T-helper 1 cell treated with Interleukin-12 subunit alpha and Interleukin-12 subunit beta and Interleukin-4 antibody, amounts not matched to agents 30 μg/mL and 1 μg/mL, for 36 hours (primary cell): ENCODE measurements around the gene KRT84.

ENCODE experiments used
- H3K27ac Mint-ChIP-seq: one replicate; pipeline ENCODE4 v1.8.0; 2021; ENCODE audit warnings: mild to moderate bottlenecking, mixed read lengths
- H3K27me3 Mint-ChIP-seq: one replicate; pipeline ENCODE4 v1.8.0; 2021; ENCODE audit warnings: low read depth, mixed read lengths
- H3K36me3 Mint-ChIP-seq: one replicate; pipeline ENCODE4 v1.8.0; 2021; ENCODE audit warnings: low read depth, mixed read lengths
- H3K4me1 Mint-ChIP-seq: one replicate; pipeline ENCODE4 v1.8.0; 2021; ENCODE audit warnings: low read depth, mixed read lengths
- H3K4me3 Mint-ChIP-seq: one replicate; pipeline ENCODE4 v1.8.0; 2021; ENCODE audit warnings: mild to moderate bottlenecking, moderate library complexity, mixed read lengths
- H3K9me3 Mint-ChIP-seq: one replicate; pipeline ENCODE4 v1.8.0; 2021; ENCODE audit warnings: mixed read lengths

The KRT84 gene

GRCh38 chr12:52385226-52385702, at the start of gene KRT84:
TSS of gene KRT84 (minus strand) at chr12:52385652. CDS start at chr12:52385585, 67 bp downstream.
- Mint-ChIP-seq H3K27me3 (no peaks in the 10 kb centered on the region), H3K36me3 (no peaks in the 10 kb centered on the region), H3K9me3 (no peaks in the 10 kb centered on the region), H3K4me3 (no peak within 1 kb of the TSS), H3K4me1 (peaks cover 9% of the 10 kb centered on the region), H3K27ac (no peak within 1 kb of the TSS)

GRCh38 chr12:52434760-52435530, 49.5 kb upstream of the KRT84 start:
- Mint-ChIP-seq H3K36me3 (no peaks in the 10 kb centered on the region), H3K4me1 (no peaks in the 10 kb centered on the region), H3K4me3 (no peak overlapping the region), H3K27me3 (peaks cover 10% of the 10 kb centered on the region), H3K27ac (no peak overlapping the region), H3K9me3 (no peaks in the 10 kb centered on the region)

DNA sequence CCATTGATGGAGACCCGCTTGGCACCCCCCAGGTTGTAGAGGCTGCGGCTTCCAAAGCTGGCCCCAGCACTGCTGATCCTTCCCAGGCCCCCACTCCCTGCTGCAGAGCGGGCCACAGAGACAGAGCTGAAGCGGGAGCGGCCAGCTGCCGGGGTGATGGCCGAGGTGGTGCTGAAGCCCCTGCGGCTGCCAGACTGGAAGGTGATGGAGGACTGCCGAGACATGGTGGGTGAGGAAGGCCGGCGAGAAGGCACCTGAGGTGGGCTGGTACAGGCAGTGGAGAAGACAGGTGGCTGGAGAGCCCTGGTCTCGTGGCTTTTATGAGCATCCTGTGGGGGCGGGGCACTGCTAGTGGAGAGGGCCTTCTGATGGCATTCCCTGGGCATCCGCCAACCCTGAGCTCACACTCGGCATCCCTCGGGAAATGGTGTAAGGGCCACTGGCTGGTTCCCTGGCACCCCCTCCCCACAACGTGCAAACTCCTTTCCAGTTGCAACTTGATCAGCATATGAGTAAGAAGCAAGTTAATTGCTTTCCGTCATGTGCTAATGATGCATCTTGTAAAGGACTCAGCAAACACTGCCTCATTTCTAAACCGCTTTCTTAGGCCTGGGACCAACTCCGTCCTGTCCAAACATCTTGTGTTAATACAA, 48.8 kb upstream of the KRT84 start, which contains the start of gene KRT75:
TSS of gene KRT75 (minus strand) at position 291 of the 653 bp plus-strand sequence. CDS start at position 224, 67 bp downstream.
- Mint-ChIP-seq H3K4me3 (no peak within 1 kb of the TSS), H3K27ac (no peak within 1 kb of the TSS), H3K36me3 (no peaks in the 10 kb centered on the region), H3K4me1 (no peaks in the 10 kb centered on the region), H3K9me3 (no peaks in the 10 kb centered on the region), H3K27me3 (peaks cover 10% of the 10 kb centered on the region)

DNA sequence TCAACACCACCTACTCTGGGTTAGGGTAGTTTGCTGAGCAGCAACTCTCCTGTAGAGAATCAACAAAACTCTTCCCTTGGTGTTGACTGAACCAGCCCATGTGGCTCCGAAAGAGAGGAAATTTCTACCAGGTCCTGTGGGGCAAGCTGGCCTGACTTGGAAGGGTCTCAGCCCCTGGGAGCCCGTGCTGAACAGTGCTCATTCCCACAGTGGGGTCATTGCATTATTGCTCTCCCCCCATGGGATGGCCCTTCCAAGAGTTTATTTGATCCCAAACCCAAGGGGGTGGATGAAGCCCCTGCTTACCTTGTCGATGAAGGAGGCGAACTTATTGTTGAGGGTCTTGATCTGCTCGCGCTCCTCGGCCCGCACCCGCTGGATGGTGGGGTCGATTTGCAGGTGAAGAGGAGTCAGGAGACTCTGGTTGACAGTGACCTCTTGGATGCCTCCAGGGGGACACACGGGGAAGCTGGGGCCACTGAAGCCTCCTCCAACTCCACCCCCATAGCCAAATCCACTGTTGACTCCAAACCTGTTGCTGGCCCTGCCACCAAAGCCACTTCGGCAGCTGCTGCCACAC, 48.1 kb upstream of the KRT84 start:
- Mint-ChIP-seq H3K27ac (no peak overlapping the region), H3K4me3 (no peak overlapping the region), H3K9me3 (no peaks in the 10 kb centered on the region), H3K27me3 (peaks cover 14% of the 10 kb centered on the region), H3K36me3 (no peaks in the 10 kb centered on the region), H3K4me1 (no peaks in the 10 kb centered on the region)

DNA sequence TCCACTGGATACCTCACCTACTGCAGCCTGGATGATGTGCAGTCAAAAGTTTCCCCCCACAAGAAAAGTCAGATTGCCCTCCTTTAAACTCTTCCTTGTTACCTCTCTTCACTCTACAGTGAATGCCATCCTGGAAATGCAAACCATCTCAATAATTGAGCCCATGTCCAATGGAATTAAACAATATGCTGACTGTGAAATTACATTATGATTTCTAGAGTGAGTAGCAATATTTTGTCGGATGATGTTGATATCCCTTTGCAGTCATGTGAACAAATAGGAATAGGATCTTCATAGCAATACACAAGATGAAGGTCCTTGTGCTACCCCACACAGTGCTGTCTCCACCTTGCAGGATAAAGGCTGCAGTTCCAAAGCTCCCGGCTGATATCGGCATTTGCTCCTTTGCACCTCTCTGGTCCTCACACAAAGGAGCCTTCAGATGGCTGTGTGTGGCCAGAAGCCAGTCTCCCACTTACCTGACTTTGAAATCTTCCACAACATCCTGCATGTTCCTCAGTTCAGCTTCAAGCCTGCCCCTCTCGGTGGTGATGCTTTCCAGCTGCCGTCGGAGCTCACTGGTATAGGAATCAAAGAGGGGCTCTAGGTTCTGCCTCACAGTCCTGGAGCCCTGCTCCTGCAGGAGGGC, 47.2 kb upstream of the KRT84 start:
- no peak overlapping the region for H3K27ac Mint-ChIP-seq
- no peaks in the 10 kb centered on the region for H3K9me3 Mint-ChIP-seq
- H3K36me3 Mint-ChIP-seq, result no peaks in the 10 kb centered on the region
- no peak overlapping the region for H3K4me3 Mint-ChIP-seq
- peaks cover 19% of the 10 kb centered on the region for H3K27me3 Mint-ChIP-seq
- no peaks in the 10 kb centered on the region for H3K4me1 Mint-ChIP-seq

DNA sequence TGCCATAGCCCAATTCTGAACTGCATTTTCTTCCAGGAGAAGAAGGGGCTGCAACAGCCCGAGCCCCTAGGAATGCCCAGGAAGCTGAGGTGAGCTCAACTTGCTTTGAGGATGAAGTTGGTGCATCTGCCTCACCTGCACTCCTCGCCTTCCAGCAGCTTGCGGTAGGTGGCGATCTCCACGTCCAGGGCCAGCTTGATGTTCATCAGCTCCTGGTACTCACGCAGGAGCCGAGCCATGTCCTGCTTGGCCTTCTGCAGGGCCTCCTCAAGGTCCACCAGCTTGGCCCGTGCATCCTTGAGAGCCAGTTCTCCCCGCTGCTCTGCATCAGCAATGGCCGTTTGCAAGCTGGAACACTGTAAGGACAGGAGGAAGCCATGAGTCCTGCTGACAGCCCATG, 42.7 kb upstream of the KRT84 start:
- H3K27ac Mint-ChIP-seq, result no peak overlapping the region
- H3K36me3 Mint-ChIP-seq, result no peaks in the 10 kb centered on the region
- peaks cover 21% of the 10 kb centered on the region for H3K27me3 Mint-ChIP-seq
- H3K9me3 Mint-ChIP-seq, result no peaks in the 10 kb centered on the region
- no peaks in the 10 kb centered on the region for H3K4me1 Mint-ChIP-seq
- no peak overlapping the region for H3K4me3 Mint-ChIP-seq

- H3K4me1 Mint-ChIP-seq, result no peaks in the 10 kb centered on the region
- H3K27ac Mint-ChIP-seq, result no peak overlapping the region
- no peaks in the 10 kb centered on the region for H3K36me3 Mint-ChIP-seq
- no peaks in the 10 kb centered on the region for H3K9me3 Mint-ChIP-seq
- H3K27me3 Mint-ChIP-seq, result peaks cover 14% of the 10 kb centered on the region
- no peak overlapping the region for H3K4me3 Mint-ChIP-seq
These were observed 41.6 kb upstream of the KRT84 start for GRCh38 chr12:52427083-52427482.

DNA sequence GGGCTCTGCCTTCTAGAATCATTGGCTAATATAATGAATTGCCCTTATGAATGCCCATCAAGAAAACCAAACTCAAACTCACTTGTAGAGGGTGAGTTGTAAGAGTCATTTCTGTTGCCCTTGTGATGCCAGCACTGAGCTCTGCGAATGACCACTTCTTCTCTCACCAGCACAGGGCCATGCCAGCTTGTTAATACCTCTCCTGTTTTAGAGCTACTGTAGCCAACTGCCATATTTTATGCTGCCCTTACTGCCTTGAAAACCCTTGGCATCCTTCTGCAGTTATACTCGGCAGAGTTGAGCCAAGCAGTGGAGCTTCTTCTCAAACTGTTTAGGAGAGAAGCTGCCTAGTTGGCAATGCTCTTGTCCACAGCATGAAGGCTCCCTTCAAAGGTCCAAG, 40.6 kb upstream of the KRT84 start:
- no peaks in the 10 kb centered on the region for H3K4me1 Mint-ChIP-seq

GRCh38 chr12:52425466-52425865, 40.0 kb upstream of the KRT84 start:
- H3K27me3 Mint-ChIP-seq, result peaks cover 14% of the 10 kb centered on the region
- no peaks in the 10 kb centered on the region for H3K9me3 Mint-ChIP-seq
- no peaks in the 10 kb centered on the region for H3K4me1 Mint-ChIP-seq
- no peak overlapping the region for H3K4me3 Mint-ChIP-seq
- H3K27ac Mint-ChIP-seq, result no peak overlapping the region
- no peaks in the 10 kb centered on the region for H3K36me3 Mint-ChIP-seq

More for the DNA sequence above, 40.6 kb upstream of the KRT84 start:
- Mint-ChIP-seq H3K27ac (no peak overlapping the region), H3K4me3 (no peak overlapping the region), H3K9me3 (no peaks in the 10 kb centered on the region), H3K27me3 (peaks cover 14% of the 10 kb centered on the region), H3K36me3 (no peaks in the 10 kb centered on the region)

- no peak overlapping the region for H3K27ac Mint-ChIP-seq
- H3K27me3 Mint-ChIP-seq, result peaks cover 14% of the 10 kb centered on the region
- no peaks in the 10 kb centered on the region for H3K4me1 Mint-ChIP-seq
- no peak overlapping the region for H3K4me3 Mint-ChIP-seq
- no peaks in the 10 kb centered on the region for H3K36me3 Mint-ChIP-seq
- no peaks in the 10 kb centered on the region for H3K9me3 Mint-ChIP-seq
These were observed 38.4 kb upstream of the KRT84 start for GRCh38 chr12:52423661-52424500.

DNA sequence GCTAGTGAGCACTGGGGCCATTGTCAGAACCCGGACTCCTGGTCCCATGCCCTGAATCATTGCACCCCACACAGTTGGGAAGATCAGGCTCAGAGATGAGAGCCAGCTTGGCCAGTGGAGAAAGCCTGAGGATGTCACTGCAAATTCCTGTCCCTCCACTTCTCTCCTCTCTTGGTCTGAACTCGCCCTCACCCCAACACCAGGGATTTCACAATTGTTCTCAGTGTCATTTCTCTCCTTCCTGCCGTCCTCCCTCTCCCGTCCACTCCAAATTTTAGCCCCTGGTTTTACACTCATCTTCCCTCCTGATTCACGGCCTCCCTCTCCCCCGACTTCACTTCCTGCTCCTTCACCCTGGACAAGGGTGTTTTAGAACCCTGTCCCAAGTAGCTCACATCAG, 37.6 kb upstream of the KRT84 start:
- Mint-ChIP-seq H3K4me3 (no peak overlapping the region), H3K27ac (no peak overlapping the region), H3K27me3 (peaks cover 6% of the 10 kb centered on the region), H3K36me3 (no peaks in the 10 kb centered on the region), H3K9me3 (no peaks in the 10 kb centered on the region), H3K4me1 (no peaks in the 10 kb centered on the region)

DNA sequence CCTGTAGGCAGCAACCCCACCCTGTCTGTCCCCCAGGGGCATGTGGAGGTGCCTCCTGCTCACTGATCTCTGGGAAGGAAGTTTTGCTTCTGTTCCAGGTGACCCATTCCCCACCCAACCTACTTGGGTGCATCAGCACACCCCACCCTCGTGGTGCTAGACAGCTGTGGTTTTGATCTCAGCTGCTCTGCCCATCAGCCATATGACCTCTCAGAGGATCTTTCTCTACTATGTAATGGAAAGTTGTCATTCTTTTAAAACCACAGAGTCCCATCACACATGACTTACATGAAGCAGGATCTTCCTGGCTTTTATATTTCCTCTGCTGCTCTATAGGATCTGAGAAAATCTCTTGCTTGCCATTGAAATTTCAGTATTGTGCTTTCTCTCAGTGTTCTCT, 34.2 kb upstream of the KRT84 start:
- Mint-ChIP-seq H3K36me3 (no peaks in the 10 kb centered on the region), H3K27ac (no peak overlapping the region), H3K4me3 (no peak overlapping the region), H3K27me3 (no peaks in the 10 kb centered on the region), H3K9me3 (no peaks in the 10 kb centered on the region), H3K4me1 (no peaks in the 10 kb centered on the region)

- Mint-ChIP-seq H3K4me1 (no peaks in the 10 kb centered on the region), H3K36me3 (no peaks in the 10 kb centered on the region), H3K4me3 (no peak overlapping the region), H3K27me3 (no peaks in the 10 kb centered on the region), H3K9me3 (no peaks in the 10 kb centered on the region), H3K27ac (no peak overlapping the region)
These were observed 33.2 kb upstream of the KRT84 start for GRCh38 chr12:52418576-52419110.

DNA sequence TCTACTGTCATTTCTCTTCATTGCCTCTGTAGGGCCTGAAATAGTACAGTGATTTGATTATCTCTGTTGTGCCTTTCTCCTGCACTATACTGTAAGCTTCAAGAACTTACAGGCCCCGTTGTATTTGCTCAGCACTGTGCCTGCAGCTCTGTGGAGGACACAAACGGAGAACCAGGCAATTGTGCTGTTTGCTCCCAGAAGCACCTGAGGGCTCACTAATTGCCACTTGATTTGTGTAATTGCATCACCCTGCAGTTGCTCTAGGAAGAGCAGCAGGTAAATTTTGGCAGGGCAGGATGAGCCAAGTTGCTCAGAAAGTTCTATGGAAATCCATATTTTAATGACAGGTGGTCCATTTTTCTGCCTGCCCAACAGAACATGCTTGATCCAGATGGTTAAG, 32.3 kb upstream of the KRT84 start:
- Mint-ChIP-seq H3K36me3 (no peaks in the 10 kb centered on the region), H3K27me3 (no peaks in the 10 kb centered on the region), H3K4me1 (no peaks in the 10 kb centered on the region), H3K4me3 (no peak overlapping the region), H3K27ac (no peak overlapping the region), H3K9me3 (no peaks in the 10 kb centered on the region)
